ENCODE results near the gene BACE1.
A peak's percentile ranks its signal among the peaks of the same experiment; 100 is the strongest.

BACE1 gene

DNA sequence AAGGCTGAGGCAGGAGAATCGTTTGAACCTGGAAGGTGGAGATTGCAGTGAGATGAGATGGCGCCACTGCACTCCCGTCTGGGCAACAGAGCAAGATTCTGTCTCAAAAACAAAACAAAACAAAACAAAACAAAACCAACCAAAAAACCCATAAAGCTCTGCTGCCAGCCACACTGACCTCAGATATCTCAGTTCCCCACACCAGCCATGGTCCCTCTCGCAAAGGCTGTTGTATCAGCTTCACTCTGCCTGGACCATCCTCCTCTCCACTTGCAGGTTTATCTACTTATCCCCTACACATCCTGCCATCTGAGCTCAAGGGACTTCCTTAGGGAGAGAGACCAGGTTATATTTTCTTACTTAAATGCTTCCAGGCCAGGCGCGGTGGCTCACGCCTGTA is 13.8 kb downstream of the BACE1 start:
- H3K4me1 ChIP-seq = no peaks in the 10 kb centered on the region

DNA sequence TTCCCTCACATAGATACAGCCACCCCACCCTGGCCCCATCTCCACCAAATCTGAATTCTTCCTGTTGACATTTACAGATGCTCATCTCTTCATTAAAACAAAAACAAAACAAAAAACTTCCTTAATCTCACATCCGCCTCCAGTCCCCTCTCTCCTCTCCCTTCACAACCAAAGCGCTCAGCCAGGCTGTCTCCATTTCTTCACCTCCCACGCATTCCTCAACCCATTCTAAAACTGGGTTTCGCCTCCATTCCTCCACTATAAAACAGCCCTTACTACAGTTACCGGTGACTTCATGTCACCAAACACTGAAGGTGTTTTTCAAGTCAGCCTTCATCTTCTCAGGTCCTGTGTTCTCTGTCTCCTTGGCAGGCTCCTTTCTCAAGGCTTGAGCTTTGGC is 15.3 kb downstream of the BACE1 start:
- Histone ChIP-seq H3K4me2 (ENCODE audit: low read length) (no peak overlapping the region), H3K9ac (no peak overlapping the region), H3K27me3 (ENCODE audit: control insufficient read depth, insufficient read depth, low read length) (no peaks in the 10 kb centered on the region), H3K4me1 (no peaks in the 10 kb centered on the region), H3K9me3 (ENCODE audit: control insufficient read depth, low read length) (no peaks in the 10 kb centered on the region), H3K27ac (no peak overlapping the region), H2AFZ (peak overlapping the region; percentile 29), H3K4me3 (ENCODE audit: low read depth, low read length) (no peak overlapping the region), H3K79me2 (no peaks in the 10 kb centered on the region), H3K36me3 (ENCODE audit: control insufficient read depth, insufficient read depth, low read length) (no peaks in the 10 kb centered on the region)
- TF ChIP-seq, protein P1, sequence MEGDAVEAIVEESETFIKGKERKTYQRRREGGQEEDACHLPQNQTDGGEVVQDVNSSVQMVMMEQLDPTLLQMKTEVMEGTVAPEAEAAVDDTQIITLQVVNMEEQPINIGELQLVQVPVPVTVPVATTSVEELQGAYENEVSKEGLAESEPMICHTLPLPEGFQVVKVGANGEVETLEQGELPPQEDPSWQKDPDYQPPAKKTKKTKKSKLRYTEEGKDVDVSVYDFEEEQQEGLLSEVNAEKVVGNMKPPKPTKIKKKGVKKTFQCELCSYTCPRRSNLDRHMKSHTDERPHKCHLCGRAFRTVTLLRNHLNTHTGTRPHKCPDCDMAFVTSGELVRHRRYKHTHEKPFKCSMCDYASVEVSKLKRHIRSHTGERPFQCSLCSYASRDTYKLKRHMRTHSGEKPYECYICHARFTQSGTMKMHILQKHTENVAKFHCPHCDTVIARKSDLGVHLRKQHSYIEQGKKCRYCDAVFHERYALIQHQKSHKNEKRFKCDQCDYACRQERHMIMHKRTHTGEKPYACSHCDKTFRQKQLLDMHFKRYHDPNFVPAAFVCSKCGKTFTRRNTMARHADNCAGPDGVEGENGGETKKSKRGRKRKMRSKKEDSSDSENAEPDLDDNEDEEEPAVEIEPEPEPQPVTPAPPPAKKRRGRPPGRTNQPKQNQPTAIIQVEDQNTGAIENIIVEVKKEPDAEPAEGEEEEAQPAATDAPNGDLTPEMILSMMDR (IDR thresholded peaks at IDR 0.05) = no peak

More for the DNA sequence above, 13.8 kb downstream of the BACE1 start:
- Histone ChIP-seq H2AFZ (no peak overlapping the region), H3K27ac (no peak overlapping the region), H3K4me2 (ENCODE audit: low read length) (no peak overlapping the region), H3K9me3 (ENCODE audit: control insufficient read depth, low read length) (no peaks in the 10 kb centered on the region), H3K36me3 (ENCODE audit: control insufficient read depth, insufficient read depth, low read length) (no peaks in the 10 kb centered on the region), H3K4me3 (ENCODE audit: low read depth, low read length) (no peak overlapping the region), H3K9ac (no peak overlapping the region), H3K79me2 (no peaks in the 10 kb centered on the region), H3K27me3 (ENCODE audit: control insufficient read depth, insufficient read depth, low read length) (no peaks in the 10 kb centered on the region)
- TF ChIP-seq, protein P1 (IDR thresholded peaks at IDR 0.05) = no peak

DNA sequence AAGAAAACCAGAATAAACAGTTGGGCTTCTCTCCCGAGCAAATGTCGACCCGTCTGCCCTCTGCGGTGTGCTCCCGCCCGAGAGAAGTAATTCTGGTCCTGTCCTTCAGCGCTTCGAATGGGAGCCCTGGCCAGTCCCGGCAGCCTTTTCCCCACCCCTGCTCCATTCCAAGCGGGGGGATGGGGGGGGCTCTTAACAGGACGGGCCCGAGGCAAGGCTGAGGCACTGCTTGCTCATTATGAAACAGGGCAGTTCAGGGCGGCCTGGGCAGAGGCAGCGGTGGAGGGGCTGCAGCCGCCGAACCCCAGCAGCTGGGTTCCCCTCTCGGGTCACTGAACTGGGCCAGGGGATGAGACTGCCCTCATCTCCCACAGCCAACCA is 15.8 kb downstream of the BACE1 start:
- no peak overlapping the region for H3K9ac ChIP-seq
- H3K4me3 ChIP-seq (ENCODE audit: low read depth, low read length) = no peak overlapping the region

DNA sequence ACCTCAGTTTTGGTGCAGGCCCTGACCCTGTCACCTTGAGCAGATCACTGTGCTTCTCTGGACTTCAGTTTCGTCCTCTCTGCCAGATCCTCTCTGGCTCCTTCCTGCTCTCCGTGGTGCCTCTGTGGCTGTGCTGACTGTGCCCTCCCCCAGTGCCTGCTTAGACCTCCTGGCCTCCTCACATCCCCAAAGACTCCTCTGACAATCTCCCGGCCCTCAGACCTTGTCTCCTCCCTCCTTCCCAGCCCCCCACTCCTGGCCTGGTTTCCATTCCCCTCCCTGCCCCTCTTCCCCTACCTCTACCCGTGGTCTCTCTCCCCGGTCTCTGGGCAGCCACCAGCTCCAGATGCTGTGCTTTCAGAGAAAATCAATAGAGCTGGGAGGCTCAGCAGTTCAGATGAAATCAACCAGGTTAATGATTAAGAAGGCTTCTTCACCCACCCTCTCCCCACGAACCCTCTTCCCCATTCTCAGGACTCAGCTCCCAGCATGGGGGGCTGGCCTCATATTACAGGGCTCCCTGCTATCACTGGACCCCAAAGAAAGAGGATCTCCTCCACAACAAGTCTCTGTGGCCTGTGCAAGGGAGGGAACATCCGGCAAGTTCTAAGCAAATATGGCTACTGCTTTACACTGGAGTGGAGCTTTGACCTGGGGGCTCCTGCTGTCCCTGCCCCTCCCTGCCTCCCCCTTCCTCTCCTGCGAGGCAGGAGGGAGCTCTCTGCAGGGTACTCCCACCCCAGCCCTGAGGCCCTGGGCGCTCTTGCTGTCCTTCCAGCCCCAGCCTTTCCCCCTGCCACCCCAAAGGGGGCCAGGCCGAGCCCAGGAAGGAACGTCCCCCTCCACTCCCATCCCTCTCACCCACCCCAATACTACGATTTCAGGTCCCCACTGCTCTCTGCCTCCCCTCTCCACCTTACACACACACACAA is 16.4 kb downstream of the BACE1 start:
- no peak overlapping the region for H3K4me3 ChIP-seq (ENCODE audit: low read depth, low read length)

More for the DNA sequence above, 15.8 kb downstream of the BACE1 start:
- H3K27me3 ChIP-seq (ENCODE audit: control insufficient read depth, insufficient read depth, low read length) = no peaks in the 10 kb centered on the region
- H3K36me3 ChIP-seq (ENCODE audit: control insufficient read depth, insufficient read depth, low read length) = no peaks in the 10 kb centered on the region
- peak overlapping the region; percentile 29 for H2AFZ ChIP-seq
- H3K79me2 ChIP-seq = no peaks in the 10 kb centered on the region
- no peak overlapping the region for H3K4me2 ChIP-seq (ENCODE audit: low read length)
- no peak overlapping the region for H3K27ac ChIP-seq
- H3K4me1 ChIP-seq = no peaks in the 10 kb centered on the region
- TF ChIP-seq, protein P1 (IDR thresholded peaks at IDR 0.05) = no peak
- H3K9me3 ChIP-seq (ENCODE audit: control insufficient read depth, low read length) = no peaks in the 10 kb centered on the region

More for the DNA sequence above, 16.4 kb downstream of the BACE1 start:
- Histone ChIP-seq H3K27ac (no peak overlapping the region), H3K4me2 (ENCODE audit: low read length) (no peak overlapping the region), H3K36me3 (ENCODE audit: control insufficient read depth, insufficient read depth, low read length) (no peaks in the 10 kb centered on the region), H3K9ac (no peak overlapping the region), H3K79me2 (no peaks in the 10 kb centered on the region), H2AFZ (peak overlapping the region; percentile 29), H3K4me1 (no peaks in the 10 kb centered on the region), H3K27me3 (ENCODE audit: control insufficient read depth, insufficient read depth, low read length) (no peaks in the 10 kb centered on the region), H3K9me3 (ENCODE audit: control insufficient read depth, low read length) (no peaks in the 10 kb centered on the region)
- TF ChIP-seq, protein P1 (IDR thresholded peaks at IDR 0.05) = no peak
